Adipocyte (in vitro differentiated cells): Measurements from ENCODE around the gene SENP1.

ENCODE experiments used
- DNase-seq: peaks from one replicate; pipeline ENCODE4 v3.0.0-alpha.2; 2015; ENCODE audit warnings: low read depth
- H3K27me3 ChIP-seq: replicated peaks from 2 replicates; pipeline ENCODE4 v1.7.0; 2013; ENCODE audit warnings: mild to moderate bottlenecking, low read length, moderate library complexity; ENCODE audit not compliant: control insufficient read depth, insufficient read depth
- H3K36me3 ChIP-seq: 2 replicates; pipeline ENCODE4 v1.7.0; 2013; ENCODE audit warnings: low read length, mild to moderate bottlenecking, moderate library complexity; ENCODE audit not compliant: control insufficient read depth, insufficient read depth, severe bottlenecking
- H3K4me1 ChIP-seq: 2 replicates; pipeline ENCODE4 v1.7.0; 2013; ENCODE audit warnings: mild to moderate bottlenecking, low read length, moderate library complexity; ENCODE audit not compliant: control insufficient read depth, insufficient read depth
- H3K4me3 ChIP-seq: 2 replicates; pipeline ENCODE4 v1.7.0; 2013; ENCODE audit warnings: mild to moderate bottlenecking, low read length, moderate library complexity
- H3K9ac ChIP-seq: 2 replicates; pipeline ENCODE4 v1.7.0; 2013; ENCODE audit warnings: mild to moderate bottlenecking, low read length, moderate library complexity
- H3K9me3 ChIP-seq: 2 replicates; pipeline ENCODE4 v1.7.0; 2013; ENCODE audit warnings: mild to moderate bottlenecking, low read length, moderate library complexity; ENCODE audit not compliant: control insufficient read depth

The SENP1 gene

GRCh38 chr12:48077111-48077510, 28.8 kb downstream of the SENP1 start:
- Histone ChIP-seq H3K9ac (no peak overlapping the region), H3K9me3 (no peaks in the 10 kb centered on the region), H3K36me3 (peaks cover 30% of the 10 kb centered on the region), H3K4me1 (peaks cover 19% of the 10 kb centered on the region), H3K27me3 (no peaks in the 10 kb centered on the region), H3K4me3 (no peak overlapping the region)
- DNase-seq: no peak

GRCh38 chr12:48075832-48076231, 30.0 kb downstream of the SENP1 start:
- no peaks in the 10 kb centered on the region for H3K27me3 ChIP-seq
- no peaks in the 10 kb centered on the region for H3K9me3 ChIP-seq
- H3K9ac ChIP-seq: no peak overlapping the region
- H3K4me1 ChIP-seq: peaks cover 19% of the 10 kb centered on the region
- no peak for DNase-seq
- H3K4me3 ChIP-seq: no peak overlapping the region
- H3K36me3 ChIP-seq: peaks cover 33% of the 10 kb centered on the region

- H3K27me3 ChIP-seq: no peaks in the 10 kb centered on the region
- H3K9ac ChIP-seq: no peak overlapping the region
- H3K4me3 ChIP-seq: no peak overlapping the region
- H3K4me1 ChIP-seq: peaks cover 12% of the 10 kb centered on the region
- H3K36me3 ChIP-seq: peaks cover 40% of the 10 kb centered on the region
- no peak for DNase-seq
- H3K9me3 ChIP-seq: no peaks in the 10 kb centered on the region
Observed at GRCh38 chr12:48074266-48074665, 31.6 kb downstream of the SENP1 start.

- Histone ChIP-seq H3K36me3 (peaks cover 40% of the 10 kb centered on the region), H3K4me1 (peaks cover 10% of the 10 kb centered on the region), H3K27me3 (no peaks in the 10 kb centered on the region), H3K9ac (no peak overlapping the region), H3K4me3 (no peak overlapping the region), H3K9me3 (no peaks in the 10 kb centered on the region)
- no peak for DNase-seq
Observed at GRCh38 chr12:48072266-48072665, 33.6 kb downstream of the SENP1 start.

GRCh38 chr12:48071808-48072207, 34.1 kb downstream of the SENP1 start:
- Histone ChIP-seq H3K4me3 (no peak overlapping the region), H3K36me3 (peaks cover 40% of the 10 kb centered on the region), H3K9me3 (no peaks in the 10 kb centered on the region), H3K27me3 (no peaks in the 10 kb centered on the region), H3K4me1 (peaks cover 10% of the 10 kb centered on the region), H3K9ac (no peak overlapping the region)
- no peak for DNase-seq

- H3K4me3 ChIP-seq: no peak overlapping the region
- no peak overlapping the region for H3K9ac ChIP-seq
- no peaks in the 10 kb centered on the region for H3K27me3 ChIP-seq
- peaks cover 10% of the 10 kb centered on the region for H3K4me1 ChIP-seq
- no peak for DNase-seq
- no peaks in the 10 kb centered on the region for H3K9me3 ChIP-seq
- peaks cover 44% of the 10 kb centered on the region for H3K36me3 ChIP-seq
Observed at GRCh38 chr12:48070731-48071130, 35.1 kb downstream of the SENP1 start.

- H3K9ac ChIP-seq: no peak overlapping the region
- H3K9me3 ChIP-seq: no peaks in the 10 kb centered on the region
- H3K4me1 ChIP-seq: peaks cover 10% of the 10 kb centered on the region
- no peak for DNase-seq
- no peaks in the 10 kb centered on the region for H3K27me3 ChIP-seq
- H3K4me3 ChIP-seq: no peak overlapping the region
- H3K36me3 ChIP-seq: peaks cover 51% of the 10 kb centered on the region
Observed at GRCh38 chr12:48070033-48070432, 35.8 kb downstream of the SENP1 start.

- H3K4me1 ChIP-seq: peaks cover 10% of the 10 kb centered on the region
- no peaks in the 10 kb centered on the region for H3K27me3 ChIP-seq
- H3K36me3 ChIP-seq: peaks cover 54% of the 10 kb centered on the region
- H3K9ac ChIP-seq: no peak overlapping the region
- H3K4me3 ChIP-seq: no peak overlapping the region
- DNase-seq: no peak
- no peaks in the 10 kb centered on the region for H3K9me3 ChIP-seq
Observed at GRCh38 chr12:48069241-48069640, 36.6 kb downstream of the SENP1 start.

- Histone ChIP-seq H3K4me3 (no peak overlapping the region), H3K27me3 (no peaks in the 10 kb centered on the region), H3K4me1 (peaks cover 10% of the 10 kb centered on the region), H3K9ac (no peak overlapping the region), H3K36me3 (peaks cover 54% of the 10 kb centered on the region), H3K9me3 (no peaks in the 10 kb centered on the region)
- no peak for DNase-seq
Observed at GRCh38 chr12:48068457-48068856, 37.4 kb downstream of the SENP1 start.

GRCh38 chr12:48067250-48067938, 38.5 kb downstream of the SENP1 start:
- H3K4me3 ChIP-seq: no peak overlapping the region

GRCh38 chr12:48065041-48065440, 40.8 kb downstream of the SENP1 start:
- Histone ChIP-seq H3K4me1 (peaks cover 10% of the 10 kb centered on the region), H3K36me3 (peaks cover 62% of the 10 kb centered on the region), H3K9me3 (no peaks in the 10 kb centered on the region), H3K27me3 (no peaks in the 10 kb centered on the region), H3K9ac (no peak overlapping the region), H3K4me3 (no peak overlapping the region)
- DNase-seq: no peak

More at GRCh38 chr12:48067250-48067938, 38.5 kb downstream of the SENP1 start:
- Histone ChIP-seq H3K9ac (no peak overlapping the region), H3K4me1 (peaks cover 10% of the 10 kb centered on the region), H3K9me3 (no peaks in the 10 kb centered on the region), H3K27me3 (no peaks in the 10 kb centered on the region), H3K36me3 (peaks cover 54% of the 10 kb centered on the region)
- no peak for DNase-seq

GRCh38 chr12:48063530-48063929, 42.3 kb downstream of the SENP1 start:
- H3K36me3 ChIP-seq: peaks cover 74% of the 10 kb centered on the region
- H3K9me3 ChIP-seq: peaks cover 6% of the 10 kb centered on the region
- DNase-seq: no peak
- H3K4me1 ChIP-seq: peaks cover 2% of the 10 kb centered on the region
- H3K4me3 ChIP-seq: no peak overlapping the region
- H3K27me3 ChIP-seq: no peaks in the 10 kb centered on the region
- H3K9ac ChIP-seq: no peak overlapping the region
